GM19395 (cell line): ENCODE data around the gene SYNJ2.

Experiments used
- ATAC-seq: cut with Tn5 transposase; IDR thresholded peaks from one replicate; pipeline ENCODE4 v1.9.1; 2021; ENCODE audit warnings: mild to moderate bottlenecking, moderate library complexity; ENCODE audit not compliant: unreplicated experiment

Gene SYNJ2

DNA sequence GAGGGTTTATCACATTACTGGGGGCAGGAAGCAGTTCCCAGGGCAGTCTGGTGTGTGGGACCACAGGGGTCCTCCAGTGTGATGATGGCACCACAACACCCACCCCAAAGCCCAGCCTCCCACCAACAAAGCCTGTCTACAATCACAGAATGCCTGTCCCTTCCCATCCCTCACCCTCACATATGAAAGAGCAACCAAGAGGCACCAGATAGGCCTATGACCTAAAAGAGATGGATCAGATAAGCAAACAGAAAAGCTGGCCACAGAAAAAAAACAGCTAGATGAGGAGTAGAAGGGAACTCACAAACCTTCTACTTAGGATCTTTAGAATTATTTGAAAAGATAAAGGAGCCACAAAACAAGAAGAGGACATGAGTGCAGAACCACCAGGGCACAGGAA, 132.1 kb downstream of the SYNJ2 start:
- no peak for ATAC-seq

DNA sequence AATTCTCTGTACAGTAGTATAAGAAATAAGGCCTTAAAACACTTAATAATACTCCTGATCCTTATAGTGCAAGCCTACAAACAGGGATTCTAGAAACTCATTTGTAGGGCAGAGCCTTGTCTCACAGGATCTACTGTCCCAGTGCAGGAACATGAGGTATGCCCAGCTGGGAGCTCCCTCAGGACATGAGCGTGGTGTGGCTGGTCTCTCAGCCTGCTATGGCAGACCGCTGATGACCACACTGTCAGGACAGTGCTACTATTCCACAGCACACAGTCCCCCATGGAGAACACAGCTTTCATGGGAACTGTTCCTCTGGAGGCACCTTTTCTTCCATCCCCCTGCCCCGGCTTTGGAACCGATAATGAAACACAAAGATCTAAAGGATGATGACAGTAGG, 133.4 kb downstream of the SYNJ2 start:
- no peak for ATAC-seq

DNA sequence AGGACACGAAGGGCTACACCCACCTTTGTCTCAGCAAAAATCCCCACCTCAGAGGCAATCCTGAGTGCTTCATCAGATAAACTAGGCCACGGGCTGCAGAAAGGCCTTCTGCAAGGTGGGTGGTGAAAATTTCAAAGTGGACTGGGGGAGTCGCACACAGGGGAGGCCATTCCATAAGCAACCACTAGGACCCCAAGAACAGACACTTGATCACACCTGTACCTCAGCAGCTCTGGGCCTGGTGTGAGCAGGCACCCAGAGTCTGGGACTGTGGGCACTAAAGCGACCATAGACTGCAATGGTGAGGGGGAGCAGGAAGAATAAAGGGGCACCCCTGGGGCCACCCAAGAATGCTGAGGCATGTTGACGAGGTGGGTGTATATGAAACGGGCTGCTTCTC, 133.8 kb downstream of the SYNJ2 start:
- ATAC-seq, result no peak

- ATAC-seq, result no peak
Observed at GRCh38 chr6:158118886-158119285, 137.2 kb downstream of the SYNJ2 start.

DNA sequence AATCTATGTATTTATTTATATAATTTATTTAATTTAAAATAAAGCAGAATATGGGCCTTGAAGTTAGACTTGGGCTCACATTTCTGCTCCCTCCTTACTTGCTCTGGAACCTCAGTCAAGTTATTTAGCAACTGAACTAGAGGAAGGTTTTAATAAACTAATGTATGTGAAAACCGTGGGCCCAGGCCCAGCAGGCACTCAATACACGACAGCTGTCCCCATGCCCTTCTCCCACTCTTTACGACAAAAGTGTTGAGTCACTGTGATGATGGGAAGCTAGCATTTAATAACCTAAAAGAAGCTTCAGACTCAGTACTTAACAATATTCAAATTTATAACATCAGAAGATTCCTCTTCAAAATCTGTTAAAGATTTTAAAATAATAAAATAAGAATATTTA, 139.7 kb downstream of the SYNJ2 start:
- no peak for ATAC-seq

DNA sequence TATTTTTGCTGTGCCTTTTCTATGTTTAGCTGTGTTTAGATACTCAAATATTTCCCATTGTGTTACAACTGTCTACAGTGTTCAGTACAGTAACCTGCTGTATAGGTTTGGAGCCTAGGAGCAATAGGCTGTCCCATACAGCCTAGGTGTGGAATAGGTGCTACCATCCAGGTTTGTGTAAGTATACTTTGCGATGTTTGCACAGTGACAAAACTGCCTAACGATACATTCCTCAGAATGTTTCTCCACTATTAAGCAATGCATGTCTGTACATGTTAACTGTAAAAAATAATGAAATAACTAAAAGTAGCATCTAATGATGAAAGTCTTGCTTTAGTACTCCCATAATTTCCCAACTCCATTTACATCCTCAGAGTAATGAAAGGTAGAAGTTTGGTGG, 140.4 kb downstream of the SYNJ2 start:
- ATAC-seq, result no peak

GRCh38 chr6:158124288-158124687, 142.6 kb downstream of the SYNJ2 start:
- ATAC-seq, result no peak

GRCh38 chr6:158125271-158125670, 143.6 kb downstream of the SYNJ2 start:
- ATAC-seq, result no peak

GRCh38 chr6:158131926-158132325, 150.3 kb downstream of the SYNJ2 start:
- no peak for ATAC-seq

DNA sequence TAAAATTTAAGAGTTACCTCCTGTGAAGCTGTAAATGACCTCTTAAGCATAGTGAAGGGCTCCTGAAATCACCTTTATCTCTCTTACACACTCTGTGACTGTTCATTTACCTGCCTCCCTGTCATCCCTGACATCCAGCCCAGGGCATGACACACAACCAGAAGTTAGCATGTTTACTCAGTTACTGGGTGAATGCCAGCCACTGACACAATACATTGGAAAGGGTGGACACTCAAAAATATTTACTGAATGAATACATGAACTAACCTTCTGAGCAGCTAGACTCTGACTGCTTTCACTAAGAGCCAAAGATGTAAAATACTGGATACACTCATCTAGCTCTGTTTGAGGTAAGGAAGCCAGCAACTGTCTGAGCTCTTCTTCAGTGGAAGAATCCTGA, 161.1 kb downstream of the SYNJ2 start:
- ATAC-seq, result no peak

- ATAC-seq, result no peak
Observed at GRCh38 chr6:158143700-158144099, 162.0 kb downstream of the SYNJ2 start.
